Smooth muscle cell (in vitro differentiated cells): Measurements from ENCODE around the gene RNF215. TPM values are rescaled to one million over a fixed set of nuclear protein-coding genes. Genes with fewer than 3 reads are reported as not detected.

Experiments used
- DNase-seq: peaks from one replicate; lab custom pipeline; 2025; ENCODE audit not compliant: unreplicated experiment; lab: John Stamatoyannopoulos, UW
- H2AFZ ChIP-seq: fragments of 200-600 bp; sonication (generic); 2 replicates; pipeline ENCODE4 v1.6.0; 2016; ENCODE audit warnings: antibody characterized with exemption, low read depth, mild to moderate bottlenecking
- H3F3A ChIP-seq: fragments of 200-600 bp; sonication (generic); 2 replicates; pipeline ENCODE4 v1.6.0; 2017; ENCODE audit warnings: antibody characterized with exemption, low read depth
- H3K27ac ChIP-seq: fragments of 200-600 bp; sonication (generic); 2 replicates; pipeline ENCODE4 v1.5.1; 2016; ENCODE audit warnings: low read depth, mild to moderate bottlenecking
- H3K27me3 ChIP-seq: fragments of 200-600 bp; sonication (generic); 2 replicates; pipeline ENCODE4 v1.6.1; 2016; ENCODE audit warnings: low read depth, mild to moderate bottlenecking
- H3K36me3 ChIP-seq: fragments of 200-600 bp; sonication (generic); 2 replicates; pipeline ENCODE4 v1.5.1; 2016; ENCODE audit warnings: low read depth
- H3K4me1 ChIP-seq: fragments of 200-600 bp; sonication (generic); 2 replicates; pipeline ENCODE4 v1.5.1; 2016; ENCODE audit warnings: low read depth
- H3K4me2 ChIP-seq: fragments of 200-600 bp; sonication (generic); 2 replicates; pipeline ENCODE4 v1.6.0; 2016; ENCODE audit warnings: mild to moderate bottlenecking
- H3K4me3 ChIP-seq: fragments of 200-600 bp; sonication (generic); 2 replicates; pipeline ENCODE4 v1.5.1; 2016; ENCODE audit warnings: mild to moderate bottlenecking
- H3K79me2 ChIP-seq: fragments of 200-600 bp; sonication (generic); 2 replicates; pipeline ENCODE4 v1.6.0; 2016; ENCODE audit warnings: low read depth, mild to moderate bottlenecking
- H3K9ac ChIP-seq: fragments of 200-600 bp; sonication (generic); 2 replicates; pipeline ENCODE4 v1.6.0; 2016; ENCODE audit warnings: low read depth
- H3K9me3 ChIP-seq: fragments of 200-600 bp; sonication (generic); replicated peaks from 2 replicates; pipeline ENCODE4 v1.5.1; 2016; ENCODE audit warnings: low read depth
- H4K20me1 ChIP-seq: fragments of 200-600 bp; sonication (generic); 2 replicates; pipeline ENCODE4 v1.6.0; 2016; ENCODE audit warnings: low read depth
- CTCF ChIP-seq: fragments of 200-600 bp; sonication (generic); IDR thresholded peaks from 2 replicates; pipeline ENCODE4 v1.5.1; 2017; ENCODE audit warnings: borderline replicate concordance, mild to moderate bottlenecking, antibody characterized with exemption; ENCODE audit not compliant: insufficient read depth, poor library complexity, severe bottlenecking
- WGBS: methylation state at CpG from one replicate; pipeline ENCODE4 v1.1.7; 2016; ENCODE audit warnings: low lambda C conversion rate; 5-methylcytosine and 5-hydroxymethylcytosine counted together
- polyA plus RNA-seq: library from polyadenylated mRNA; unstranded; fragments of >200 nt; fragmentation: Nextera tagmentation; extraction: Ambion mirVana; gene quantifications from 2 replicates; pipeline ENCODE4 v1.2.1, GENCODE V29; 2016
- total RNA-seq: library from RNA; depleted of rRNA; stranded (reverse); fragments of >200 nt; gene quantifications from 2 replicates; pipeline ENCODE4 v1.2.3, GENCODE V29; 2014

RNF215 gene
- total and polyA plus RNA-seq, 2 experiments from 2014 or later = 5.9 to 11.6 TPM

- H3K4me1 ChIP-seq = peaks cover 3% of the 10 kb centered on the region
- TF ChIP-seq CTCF = no peak
- H3K36me3 ChIP-seq = no peaks in the 10 kb centered on the region
- no peaks in the 10 kb centered on the region for H3K9me3 ChIP-seq
- no peaks in the 10 kb centered on the region for H3F3A ChIP-seq
- H3K4me3 ChIP-seq = no peak overlapping the region
- H3K9ac ChIP-seq = no peak overlapping the region
- H3K79me2 ChIP-seq = no peaks in the 10 kb centered on the region
- H4K20me1 ChIP-seq = no peaks in the 10 kb centered on the region
- no peak overlapping the region for H3K4me2 ChIP-seq
- no peak for DNase-seq
- H3K27ac ChIP-seq = no peak overlapping the region
- WGBS = 73% methylated on average over 7 of the region's 7 CpGs
- no peak overlapping the region for H2AFZ ChIP-seq
- no peaks in the 10 kb centered on the region for H3K27me3 ChIP-seq
Observed at GRCh38 chr22:30362651-30363281, 24.4 kb downstream of the RNF215 start.

GRCh38 chr22:30361916-30362650, 25.1 kb downstream of the RNF215 start:
- peaks cover 7% of the 10 kb centered on the region for H3K4me1 ChIP-seq
- 91% methylated on average over 10 of the region's 10 CpGs for WGBS
- DNase-seq = no peak

GRCh38 chr22:30358541-30358940, 28.7 kb downstream of the RNF215 start:
- H3K9ac ChIP-seq = no peak overlapping the region
- H3K79me2 ChIP-seq = peaks cover 29% of the 10 kb centered on the region
- peaks cover 28% of the 10 kb centered on the region for H4K20me1 ChIP-seq
- no peak overlapping the region for H2AFZ ChIP-seq
- no peak overlapping the region for H3K4me3 ChIP-seq
- no peaks in the 10 kb centered on the region for H3F3A ChIP-seq
- no peak for DNase-seq
- no peaks in the 10 kb centered on the region for H3K9me3 ChIP-seq
- no peak for TF ChIP-seq CTCF
- WGBS = 81% methylated on average over 6 of the region's 6 CpGs
- no peak overlapping the region for H3K27ac ChIP-seq
- no peak overlapping the region for H3K4me2 ChIP-seq
- no peaks in the 10 kb centered on the region for H3K27me3 ChIP-seq
- no peaks in the 10 kb centered on the region for H3K36me3 ChIP-seq
- peaks cover 18% of the 10 kb centered on the region for H3K4me1 ChIP-seq

More at GRCh38 chr22:30361916-30362650, 25.1 kb downstream of the RNF215 start:
- no peak overlapping the region for H3K4me2 ChIP-seq
- H3K9me3 ChIP-seq = no peaks in the 10 kb centered on the region
- H4K20me1 ChIP-seq = no peaks in the 10 kb centered on the region
- H3K36me3 ChIP-seq = no peaks in the 10 kb centered on the region
- no peak for TF ChIP-seq CTCF
- no peak overlapping the region for H3K4me3 ChIP-seq
- H2AFZ ChIP-seq = no peak overlapping the region
- no peaks in the 10 kb centered on the region for H3K79me2 ChIP-seq
- no peaks in the 10 kb centered on the region for H3F3A ChIP-seq
- no peaks in the 10 kb centered on the region for H3K27me3 ChIP-seq
- no peak overlapping the region for H3K27ac ChIP-seq
- no peak overlapping the region for H3K9ac ChIP-seq
